ENCODE data around the gene HOXC11.

The HOXC11 gene

DNA sequence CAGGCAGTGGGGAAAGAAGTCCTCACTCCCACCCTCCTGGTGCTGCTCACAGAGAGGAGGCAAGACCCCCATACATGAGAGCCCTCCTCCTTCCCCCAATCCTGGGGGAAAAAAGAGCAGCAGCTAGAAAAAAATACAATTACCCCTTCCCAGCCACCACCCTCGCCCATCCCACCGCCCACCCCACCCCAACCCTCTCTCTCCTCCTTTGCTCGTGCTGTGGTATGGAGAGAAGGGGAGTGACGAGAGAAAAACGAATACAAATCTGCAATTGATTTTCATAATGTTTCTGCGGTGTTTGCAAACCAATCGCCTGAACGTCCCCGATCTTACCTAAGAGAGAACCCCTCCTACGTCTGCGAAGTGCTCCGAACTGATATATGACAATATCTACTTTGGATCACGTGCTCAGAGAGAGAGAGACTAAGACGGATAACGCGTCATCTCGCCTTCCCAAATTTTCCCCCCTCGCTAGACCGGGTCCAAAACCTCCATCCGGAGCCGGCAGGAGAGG lies at the start of gene HOXC11:
TSS of gene HOXC11 (plus strand) at position 405 of the 514 bp plus-strand sequence. CDS start 116 bp downstream, outside the sequence.
- no peak for DNase-seq

DNA sequence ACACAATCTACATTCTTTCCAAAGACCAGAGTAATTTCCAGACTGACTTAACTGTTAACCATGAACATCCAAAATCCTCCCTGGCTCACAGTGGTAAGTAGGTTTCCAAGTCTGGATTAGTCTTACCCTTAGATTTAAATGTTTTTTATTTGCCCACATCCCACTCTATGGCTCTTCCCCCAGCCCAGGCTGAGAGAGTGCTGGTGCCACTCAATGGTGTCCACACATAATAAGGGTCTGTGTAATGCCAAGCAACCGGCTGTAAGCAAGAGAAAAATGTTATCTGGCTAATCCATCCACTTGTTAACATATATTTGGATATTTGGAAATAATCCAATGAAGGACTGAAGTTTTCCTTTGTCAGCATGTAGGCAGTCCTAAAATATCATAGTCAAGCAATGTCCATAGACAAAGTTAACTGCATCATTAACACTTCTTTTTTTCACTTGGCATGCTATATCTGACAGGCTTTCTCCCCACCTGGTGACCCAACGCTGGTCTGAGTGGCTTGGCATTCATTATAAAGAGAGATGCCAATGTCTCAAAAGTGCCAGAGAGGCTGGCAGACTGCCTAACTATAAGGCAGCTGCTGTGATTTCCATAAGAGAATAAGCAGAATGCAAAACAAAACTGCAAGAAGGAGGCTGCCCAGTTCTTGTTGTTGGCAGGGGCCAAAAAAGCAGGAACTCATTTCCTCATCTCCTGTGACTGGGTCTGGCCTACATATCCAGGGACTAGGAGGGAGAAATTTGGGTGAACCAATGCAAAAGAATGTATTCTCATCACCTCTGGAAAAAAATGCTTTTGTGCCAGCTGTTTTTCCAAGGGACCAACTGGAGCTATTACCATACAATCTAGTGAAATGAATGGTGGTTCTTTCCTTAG lies 48.2 kb upstream of the HOXC11 start:
- no peak for DNase-seq

DNA sequence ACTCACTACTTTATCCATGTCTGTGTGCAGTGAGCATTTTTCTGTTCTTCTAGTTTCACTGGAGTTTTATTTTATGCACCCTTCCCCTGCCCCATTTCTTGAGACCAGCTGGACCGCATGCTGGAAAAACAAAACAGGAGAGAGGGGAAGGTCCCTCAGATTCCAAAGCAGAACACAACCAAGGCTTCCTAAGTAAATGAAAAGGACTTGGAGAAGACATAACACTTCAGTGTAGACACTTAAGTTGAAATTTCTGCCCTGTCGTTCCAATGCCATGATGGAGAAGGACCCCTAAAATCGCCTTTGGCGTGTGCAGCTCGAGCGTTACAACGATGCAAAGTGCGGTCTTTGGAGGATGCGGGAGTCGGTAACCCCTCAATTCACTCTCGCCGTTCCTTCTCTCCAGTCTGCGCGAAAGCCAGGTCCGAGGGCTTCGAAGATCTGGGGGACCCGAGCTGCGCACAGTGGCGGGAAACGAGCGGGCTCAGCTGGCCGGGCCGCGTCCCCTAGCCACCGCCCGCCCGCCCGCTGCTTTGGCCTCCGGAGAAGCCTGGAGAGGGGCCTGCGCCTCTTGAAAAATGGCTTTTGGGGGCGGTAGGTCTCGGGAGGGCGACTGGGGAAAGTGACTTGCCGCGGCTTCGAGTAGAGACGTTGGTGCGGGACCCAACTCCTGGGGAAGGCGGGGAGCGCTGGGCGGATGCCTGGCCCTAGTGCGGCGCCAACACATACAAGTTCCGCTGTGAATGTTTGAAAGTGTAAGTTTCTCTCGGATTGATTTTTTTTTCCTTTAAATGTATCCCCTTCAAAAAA lies 45.5 kb upstream of the HOXC11 start:
- DNase-seq, result no peak

- DNase-seq, result no peak
These were observed 44.7 kb upstream of the HOXC11 start for GRCh38 chr12:53928054-53928835.

DNA sequence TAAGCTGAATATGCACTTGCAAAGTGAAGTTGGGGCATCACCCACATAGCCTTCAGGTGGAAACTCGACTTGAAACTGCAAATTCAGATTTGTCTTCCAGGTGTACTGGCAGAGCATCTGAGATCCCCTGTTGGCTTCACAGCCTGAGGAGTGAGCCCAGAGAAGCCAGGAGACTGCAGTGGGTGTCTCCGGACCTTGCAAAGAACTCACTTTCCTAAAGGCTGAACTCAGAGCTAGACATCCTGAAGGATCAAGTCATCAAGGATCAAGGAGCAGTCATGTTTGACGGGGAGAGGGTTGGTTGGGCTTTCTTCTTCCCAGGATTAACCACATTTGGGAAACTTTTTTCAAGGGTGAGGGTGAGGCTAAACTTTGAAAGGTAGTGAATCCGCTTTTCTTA lies 43.4 kb upstream of the HOXC11 start:
- DNase-seq, result no peak

GRCh38 chr12:53930591-53931255 lies 42.2 kb upstream of the HOXC11 start:
- no peak for DNase-seq

GRCh38 chr12:53931844-53932581 lies 40.9 kb upstream of the HOXC11 start:
- no peak for DNase-seq

GRCh38 chr12:53932915-53933314 lies 40.0 kb upstream of the HOXC11 start:
- no peak for DNase-seq

GRCh38 chr12:53935383-53936341 lies 37.3 kb upstream of the HOXC11 start:
- DNase-seq, result no peak

DNA sequence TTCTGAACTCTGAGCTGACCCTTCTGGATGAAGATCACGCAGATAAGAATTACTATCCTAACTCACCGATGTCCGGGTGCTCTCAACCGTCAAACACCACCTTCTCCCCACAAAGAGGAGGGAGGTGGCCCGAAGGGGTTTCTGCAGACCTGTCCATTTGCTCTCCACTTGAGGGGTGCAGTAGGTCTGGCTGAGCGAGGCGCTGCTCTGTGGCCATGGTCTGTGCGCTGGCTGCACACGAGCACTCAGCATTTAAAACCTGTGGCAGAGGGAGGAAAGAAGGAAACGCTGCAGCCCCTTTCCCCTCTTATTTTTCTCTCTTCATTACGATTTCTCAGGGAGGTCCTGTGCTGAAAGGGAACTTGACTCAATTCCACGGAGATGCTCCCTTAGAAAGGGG lies 35.8 kb upstream of the HOXC11 start:
- no peak for DNase-seq

GRCh38 chr12:53937596-53938325 lies 35.2 kb upstream of the HOXC11 start:
- DNase-seq, result no peak

DNA sequence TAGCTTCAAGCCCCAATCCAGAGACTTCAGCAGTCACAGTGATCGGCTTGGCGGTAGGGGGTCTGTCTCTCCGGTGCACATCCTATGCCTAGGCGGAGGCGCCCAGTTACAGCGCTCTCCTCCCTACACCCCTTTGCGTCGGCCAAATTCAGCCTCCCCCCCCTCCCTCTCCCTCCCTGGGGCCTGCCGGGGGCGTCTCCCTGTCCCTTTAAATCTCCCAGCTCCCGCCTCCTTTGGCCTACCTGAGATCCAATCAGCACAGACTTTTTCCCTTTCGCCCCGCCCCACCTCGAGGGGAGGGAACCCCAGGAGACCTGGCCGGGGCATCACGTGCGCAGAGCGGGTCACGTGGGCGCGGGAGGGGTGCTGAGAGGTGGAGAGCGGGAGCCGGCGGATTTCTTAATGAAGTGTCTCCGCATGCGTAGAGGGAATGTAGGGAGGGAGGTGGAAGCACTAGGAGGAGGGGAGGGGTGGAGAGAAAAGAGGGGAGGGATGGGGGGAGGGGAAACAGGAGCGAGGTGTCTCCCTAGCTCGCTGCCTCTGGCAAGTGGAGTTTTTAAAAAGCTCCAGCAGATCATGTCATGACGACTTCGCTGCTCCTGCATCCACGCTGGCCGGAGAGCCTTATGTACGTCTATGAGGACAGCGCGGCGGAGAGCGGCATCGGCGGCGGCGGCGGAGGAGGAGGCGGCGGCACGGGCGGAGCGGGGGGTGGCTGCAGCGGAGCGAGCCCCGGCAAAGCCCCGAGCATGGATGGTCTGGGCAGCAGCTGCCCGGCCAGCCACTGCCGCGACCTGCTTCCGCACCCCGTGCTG lies 34.4 kb upstream of the HOXC11 start, which contains the start of gene HOXC13:
TSS of gene HOXC13 (plus strand) at position 506 of the 815 bp plus-strand sequence. CDS start at position 582, 76 bp downstream.
- peak in 2 of 6 experiments; percentile 26 to 37 for DNase-seq

DNA sequence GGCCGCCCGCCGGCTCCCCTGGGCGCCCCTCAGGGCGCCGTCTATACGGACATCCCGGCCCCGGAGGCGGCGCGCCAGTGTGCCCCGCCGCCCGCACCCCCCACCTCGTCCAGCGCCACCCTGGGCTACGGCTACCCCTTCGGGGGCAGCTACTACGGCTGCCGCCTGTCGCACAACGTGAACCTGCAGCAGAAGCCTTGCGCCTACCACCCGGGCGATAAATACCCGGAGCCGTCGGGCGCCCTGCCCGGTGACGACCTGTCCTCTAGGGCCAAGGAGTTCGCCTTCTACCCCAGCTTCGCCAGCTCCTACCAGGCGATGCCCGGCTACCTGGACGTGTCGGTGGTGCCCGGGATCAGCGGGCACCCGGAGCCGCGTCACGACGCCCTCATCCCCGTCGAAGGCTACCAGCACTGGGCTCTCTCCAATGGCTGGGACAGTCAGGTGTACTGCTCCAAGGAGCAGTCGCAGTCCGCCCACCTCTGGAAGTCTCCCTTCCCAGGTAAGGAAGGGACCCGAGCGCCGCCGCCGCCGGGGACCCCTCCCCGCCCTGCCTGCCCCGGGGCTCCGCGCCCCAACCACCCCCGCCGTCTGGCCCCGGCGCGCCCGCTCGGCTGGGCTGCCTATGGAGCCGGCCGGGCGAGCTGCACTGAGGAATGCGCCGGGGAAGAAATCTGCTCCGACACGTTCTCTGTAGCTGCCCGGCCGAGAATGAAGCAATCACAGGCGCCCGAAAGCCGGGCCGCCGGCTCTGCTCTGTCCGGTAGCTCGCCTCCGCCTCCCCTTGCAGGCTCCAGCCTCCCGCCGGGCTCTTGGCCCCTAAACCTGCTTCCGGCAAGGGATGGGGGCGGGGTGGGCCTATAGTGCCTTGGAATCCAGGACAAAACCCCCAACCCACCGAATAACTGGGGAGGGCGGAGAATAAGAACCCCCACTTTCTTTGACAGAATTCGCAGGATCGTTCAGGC lies 33.5 kb upstream of the HOXC11 start:
- DNase-seq, result no peak

DNA sequence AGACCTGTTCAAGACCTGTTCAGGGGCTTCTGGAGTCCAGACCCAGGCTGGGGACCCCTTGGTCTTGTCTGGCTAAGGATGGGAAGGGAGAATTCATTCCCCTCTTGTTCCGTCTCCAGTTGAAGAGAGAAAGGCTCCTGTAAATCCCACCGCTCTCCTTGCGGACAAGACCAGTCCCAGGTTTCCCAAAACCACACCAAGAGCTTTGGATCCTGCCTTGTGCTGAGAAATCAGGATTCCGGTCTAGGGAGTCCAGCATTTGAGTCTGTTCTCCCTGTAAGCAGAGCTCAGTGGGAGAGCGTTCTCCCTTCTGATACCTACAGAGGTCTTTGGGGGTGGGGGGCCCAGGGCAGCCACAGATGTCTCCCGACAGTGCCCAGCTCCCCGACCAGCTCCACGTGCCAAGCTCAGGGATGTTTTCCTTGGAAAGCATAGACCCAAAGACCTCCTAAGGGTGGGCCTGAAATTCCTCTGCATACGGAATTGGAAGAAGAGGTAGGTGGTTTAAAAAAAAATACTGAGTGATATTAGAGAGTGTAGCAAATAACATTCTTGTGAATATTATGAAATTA lies 32.4 kb upstream of the HOXC11 start:
- no peak for DNase-seq

- DNase-seq, result no peak
These were observed 31.7 kb upstream of the HOXC11 start for GRCh38 chr12:53941187-53941586.

GRCh38 chr12:53941750-53942149 lies 31.2 kb upstream of the HOXC11 start:
- no peak for DNase-seq

DNA sequence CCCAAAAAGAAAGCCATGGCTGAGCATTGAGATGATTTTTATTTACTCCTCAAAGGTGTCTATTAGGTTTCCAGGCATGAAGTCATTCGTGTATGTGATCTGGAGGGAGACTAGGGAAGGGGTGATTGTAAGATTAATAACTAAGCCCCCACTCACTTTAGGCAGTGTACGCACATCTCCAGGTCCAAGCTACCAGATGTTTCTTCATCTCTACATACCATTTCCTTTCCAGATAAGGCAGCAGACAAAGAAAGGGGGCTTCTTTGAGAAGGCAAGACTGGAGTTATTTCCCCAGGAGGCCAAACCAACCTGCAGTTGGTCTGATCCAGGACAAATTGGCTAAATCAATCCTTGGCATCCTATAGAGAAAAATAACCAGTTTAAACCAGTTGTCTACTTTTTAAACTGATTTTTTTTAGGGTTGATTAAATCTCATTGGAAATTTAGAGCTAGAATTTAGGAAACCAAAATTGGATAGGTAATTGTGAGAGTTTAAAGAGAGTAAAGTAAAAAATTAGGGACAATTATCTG lies 30.4 kb upstream of the HOXC11 start:
- DNase-seq, result no peak

All from stimulated activated naive CD4-positive, alpha-beta T cell (primary cell).